Measurements from ENCODE around the gene KRTAP10-2. TPM values are rescaled to one million over a fixed set of nuclear protein-coding genes. Genes with fewer than 3 reads are reported as not detected.

The KRTAP10-2 gene
- total RNA-seq, 1 experiment from 2014 or later, result not detected

DNA sequence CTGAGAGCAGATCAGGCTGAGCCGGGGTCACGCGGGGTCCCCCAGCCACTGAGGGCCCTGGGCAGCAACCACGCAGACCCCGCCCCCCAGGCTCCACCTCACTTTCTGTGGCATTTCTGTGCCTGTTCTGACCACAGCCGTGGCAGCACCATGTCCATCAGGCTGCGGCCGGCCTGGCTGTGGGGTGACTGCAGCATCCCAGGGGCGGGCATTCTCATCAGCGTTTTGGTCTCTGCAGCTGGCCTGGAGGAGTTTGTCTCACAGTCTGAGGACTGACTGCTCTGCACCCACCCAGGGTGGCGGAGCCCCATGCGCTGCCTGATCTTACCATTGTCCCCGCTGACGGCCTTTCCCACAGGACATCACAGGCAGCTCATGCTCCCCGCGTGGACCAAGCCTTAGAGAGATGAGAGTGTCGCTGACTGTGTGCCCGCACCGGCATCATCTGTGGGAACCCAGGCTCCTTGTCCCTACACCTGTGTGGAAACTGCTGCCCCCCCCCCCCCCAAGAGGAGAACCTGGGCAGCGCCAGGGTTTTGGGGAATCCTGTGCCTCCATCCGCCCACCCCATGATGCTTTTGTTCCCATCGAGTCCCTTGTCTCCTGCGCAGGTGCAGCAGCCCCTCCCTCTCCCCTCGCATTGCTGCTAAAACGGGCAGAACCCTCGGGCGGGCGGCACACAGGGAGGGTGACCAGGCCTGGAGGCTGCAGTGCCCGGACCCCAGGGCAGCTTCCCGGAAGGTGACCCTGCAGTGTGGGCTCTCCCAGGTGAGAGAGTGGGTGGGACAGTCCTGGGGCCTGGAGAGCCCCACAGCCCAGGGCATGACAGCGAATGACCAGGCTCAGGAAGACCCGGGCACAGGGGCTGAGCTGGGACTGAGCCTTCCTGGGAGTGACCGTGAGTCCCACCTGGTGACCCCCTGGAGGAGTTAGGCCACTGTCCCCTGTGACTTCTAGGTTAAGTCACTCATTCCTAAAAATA lies 13.1 kb downstream of the KRTAP10-2 start:
- H3K36me3 ChIP-seq, result no peaks in the 10 kb centered on the region
- peaks cover 12% of the 10 kb centered on the region for H3K9me3 ChIP-seq
- H3K4me3 ChIP-seq, result no peak overlapping the region
- no peak for DNase-seq
- peaks cover 3% of the 10 kb centered on the region; the same call in 1 of the 2 replicates for H3K27me3 ChIP-seq

DNA sequence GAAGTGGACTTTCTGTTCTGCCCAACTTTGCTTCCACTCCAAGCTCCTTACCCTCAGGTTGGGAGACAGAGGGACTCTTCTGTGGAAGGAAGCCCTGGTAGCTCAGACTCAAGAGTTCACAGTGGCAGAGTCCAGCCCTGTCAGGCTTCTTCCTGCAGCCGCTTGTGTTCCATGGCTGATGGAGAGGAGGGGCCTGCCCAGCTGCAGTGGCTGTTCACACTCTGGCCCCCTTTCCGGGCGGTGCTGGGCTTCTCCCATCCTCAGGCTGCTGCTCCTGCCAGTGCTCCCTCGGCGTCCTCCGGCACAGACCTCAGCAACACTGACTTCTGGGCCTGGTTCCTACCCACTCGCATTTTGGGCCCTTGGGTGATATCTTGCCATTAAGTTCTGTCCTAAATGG lies 15.3 kb downstream of the KRTAP10-2 start:
- Histone ChIP-seq H3K9me3 (no peaks in the 10 kb centered on the region), H3K36me3 (no peaks in the 10 kb centered on the region), H3K4me3 (no peak overlapping the region), H3K27me3 (peaks cover 3% of the 10 kb centered on the region; the same call in 1 of the 2 replicates)
- DNase-seq, result no peak

DNA sequence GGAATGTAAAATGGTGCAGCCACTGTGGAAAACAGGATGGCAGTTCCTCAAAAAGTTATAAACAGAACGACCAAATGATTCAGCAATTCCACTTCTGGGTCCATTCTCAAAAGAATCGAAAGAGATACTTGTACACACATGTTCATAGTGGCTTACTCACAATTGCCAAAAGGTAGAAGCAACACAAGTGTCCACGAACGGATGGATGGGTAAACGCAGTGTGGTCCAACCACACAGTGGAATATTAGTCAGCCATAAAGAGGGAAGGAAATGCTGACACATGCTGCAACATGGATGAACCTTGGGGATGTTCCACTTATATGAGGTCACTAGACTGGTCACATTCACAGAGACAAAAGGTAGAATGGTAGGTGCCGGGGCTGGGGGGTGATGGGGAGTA lies 16.6 kb downstream of the KRTAP10-2 start:
- no peaks in the 10 kb centered on the region for H3K36me3 ChIP-seq
- H3K27me3 ChIP-seq, result peaks cover 3% of the 10 kb centered on the region; the same call in 1 of the 2 replicates
- H3K4me3 ChIP-seq, result no peak overlapping the region
- H3K9me3 ChIP-seq, result no peaks in the 10 kb centered on the region
- DNase-seq, result no peak

DNA sequence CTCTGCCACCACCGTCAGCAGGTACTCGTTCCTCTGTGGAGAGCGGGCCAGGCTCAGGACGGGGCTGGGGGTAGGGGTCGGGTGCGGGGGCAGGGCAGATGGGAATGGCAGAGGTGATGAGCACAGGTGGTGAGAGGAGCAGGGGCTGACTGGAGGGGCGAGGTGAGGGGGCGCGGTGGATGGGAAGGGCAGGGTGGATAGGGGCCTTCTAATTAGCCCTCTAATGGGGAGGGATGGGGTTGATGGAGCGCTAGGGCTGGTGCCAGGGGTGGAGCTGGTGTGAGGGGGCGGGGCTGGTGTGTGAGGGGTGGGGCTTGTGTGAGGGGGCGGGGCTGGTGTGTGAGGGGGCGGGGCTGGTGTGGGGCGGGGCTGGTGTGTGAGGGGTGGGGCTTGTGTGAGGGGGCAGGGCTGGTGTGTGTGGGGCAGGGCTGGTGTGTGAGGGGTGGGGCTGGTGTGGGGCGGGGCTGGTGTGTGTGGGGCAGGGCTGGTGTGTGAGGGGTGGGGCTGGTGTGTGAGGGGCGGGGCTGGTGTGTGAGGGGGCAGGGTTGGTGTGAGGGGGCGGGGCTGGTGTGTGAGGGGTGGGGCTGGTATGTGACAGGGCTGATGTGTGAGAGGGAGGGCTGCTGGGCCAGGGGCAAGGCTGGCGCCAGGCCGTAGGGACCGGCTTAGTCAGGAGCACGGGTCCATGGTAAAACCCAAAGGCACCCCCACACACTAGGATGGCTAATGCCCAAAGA lies 17.2 kb downstream of the KRTAP10-2 start:
- DNase-seq, result no peak
- Histone ChIP-seq H3K9me3 (no peaks in the 10 kb centered on the region), H3K4me3 (no peak overlapping the region), H3K36me3 (no peaks in the 10 kb centered on the region), H3K27me3 (peaks cover 3% of the 10 kb centered on the region; the same call in 1 of the 2 replicates)

DNA sequence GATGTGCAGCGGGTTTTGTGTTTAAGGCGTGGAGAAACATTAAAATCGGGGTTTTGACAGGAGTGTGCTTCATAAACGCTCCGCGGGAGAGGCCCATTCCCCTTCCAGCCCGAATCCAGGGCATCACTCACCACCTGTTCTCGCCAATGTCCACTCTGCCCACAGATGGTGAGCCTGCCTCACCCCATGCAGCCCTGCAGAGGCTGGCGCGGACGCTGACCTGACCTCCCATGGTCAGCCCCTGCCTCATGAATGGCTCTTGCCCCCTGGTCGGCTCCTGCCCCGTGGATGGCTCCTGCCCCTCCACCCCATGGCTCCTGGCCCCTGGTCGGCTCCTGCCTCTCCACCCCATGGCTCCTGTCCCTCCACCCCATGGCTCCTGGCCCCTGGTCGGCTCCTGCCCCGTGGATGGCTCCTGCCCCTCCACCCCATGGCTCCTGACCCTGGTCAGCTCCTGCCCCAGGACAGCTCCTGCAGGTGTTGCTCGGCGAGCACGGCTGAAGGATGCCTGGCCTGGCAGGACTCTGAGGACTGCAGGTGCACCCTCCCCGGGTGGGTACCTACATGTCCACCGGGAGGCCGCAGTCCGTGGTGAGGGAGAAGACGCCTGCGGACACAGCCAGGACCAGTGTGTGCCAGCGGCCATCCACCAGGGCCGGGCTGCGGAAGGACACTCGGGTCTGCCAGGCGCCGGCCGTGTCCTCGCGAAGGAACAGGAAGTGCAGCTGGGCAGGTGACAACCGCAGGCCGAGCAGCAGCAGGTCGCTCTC lies 18.0 kb downstream of the KRTAP10-2 start:
- Histone ChIP-seq H3K9me3 (no peaks in the 10 kb centered on the region), H3K4me3 (no peak overlapping the region), H3K36me3 (no peaks in the 10 kb centered on the region), H3K27me3 (peaks cover 3% of the 10 kb centered on the region; the same call in 1 of the 2 replicates)
- DNase-seq, result no peak

DNA sequence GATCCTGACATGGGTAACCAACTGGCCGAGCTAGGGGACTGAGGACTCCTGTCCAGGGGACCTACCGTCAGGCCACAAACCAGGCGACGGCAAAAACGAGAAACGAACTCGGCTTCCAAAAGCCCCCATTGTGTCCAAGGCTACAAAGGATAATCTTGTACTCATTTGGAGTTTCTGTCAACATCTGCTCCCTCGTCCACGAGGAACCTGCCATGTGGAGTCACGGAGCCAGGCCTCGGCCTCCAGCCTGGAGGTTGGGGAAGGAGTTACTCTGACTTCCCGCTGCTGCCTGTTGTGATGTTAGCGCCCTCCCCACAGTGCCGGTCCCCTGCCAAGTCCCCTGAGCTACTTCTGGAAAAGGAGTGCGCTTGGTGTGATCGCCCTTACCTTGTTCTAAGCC lies 18.6 kb downstream of the KRTAP10-2 start:
- Histone ChIP-seq H3K27me3 (peaks cover 3% of the 10 kb centered on the region; the same call in 1 of the 2 replicates), H3K4me3 (no peak overlapping the region), H3K9me3 (no peaks in the 10 kb centered on the region), H3K36me3 (no peaks in the 10 kb centered on the region)
- no peak for DNase-seq

DNA sequence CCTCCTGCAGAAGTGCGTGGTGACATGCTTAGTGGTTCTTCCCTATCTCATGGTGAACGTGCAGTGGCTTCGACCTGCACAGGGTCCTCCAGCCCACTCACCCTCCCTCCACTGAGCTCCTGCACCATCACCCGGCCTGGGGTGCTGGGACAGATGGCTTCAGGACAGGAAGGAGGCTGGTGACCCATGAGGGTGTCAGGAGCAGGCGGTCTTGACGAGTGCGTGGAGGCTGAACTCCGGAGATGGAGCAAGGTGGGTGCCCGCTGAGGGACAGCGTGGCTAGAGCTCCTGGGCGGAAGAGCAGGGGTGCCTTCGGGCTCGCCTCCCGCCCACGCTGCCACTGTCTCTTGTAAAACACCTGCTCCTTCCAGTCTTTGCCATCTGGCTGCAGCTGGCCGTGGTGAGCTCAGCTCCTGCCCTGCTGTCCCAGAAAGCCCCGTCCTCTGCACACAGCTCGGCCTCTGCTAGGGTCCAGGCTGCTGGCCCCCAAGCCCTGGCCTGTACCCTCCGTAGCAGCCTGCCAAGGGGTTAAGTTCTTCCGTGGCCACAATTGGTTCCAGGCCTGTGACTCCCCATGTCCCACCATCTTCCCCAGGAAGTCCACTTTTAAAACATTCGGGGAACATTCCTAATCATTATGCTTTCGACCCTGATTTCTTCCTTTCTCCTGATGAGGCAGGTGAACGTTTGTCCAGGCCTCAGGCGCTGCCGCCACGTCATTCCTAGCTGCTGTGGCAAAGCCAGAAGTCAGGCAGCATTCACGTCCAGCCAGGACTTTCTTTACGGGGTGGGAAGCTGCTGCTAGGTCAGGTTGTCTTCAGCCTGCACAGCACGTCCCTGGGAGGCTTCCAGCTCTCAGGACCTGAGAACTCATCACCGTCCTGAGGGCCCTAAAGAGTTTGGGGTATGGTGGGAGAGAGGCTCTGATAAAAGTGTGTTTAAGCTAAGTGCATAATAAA lies 19.4 kb downstream of the KRTAP10-2 start:
- Histone ChIP-seq H3K36me3 (no peaks in the 10 kb centered on the region), H3K4me3 (no peak overlapping the region), H3K27me3 (0 out of 2 replicates have a peak, but pooled peaks cover 3% of the 10 kb centered on the region), H3K9me3 (no peaks in the 10 kb centered on the region)
- DNase-seq, result no peak

DNA sequence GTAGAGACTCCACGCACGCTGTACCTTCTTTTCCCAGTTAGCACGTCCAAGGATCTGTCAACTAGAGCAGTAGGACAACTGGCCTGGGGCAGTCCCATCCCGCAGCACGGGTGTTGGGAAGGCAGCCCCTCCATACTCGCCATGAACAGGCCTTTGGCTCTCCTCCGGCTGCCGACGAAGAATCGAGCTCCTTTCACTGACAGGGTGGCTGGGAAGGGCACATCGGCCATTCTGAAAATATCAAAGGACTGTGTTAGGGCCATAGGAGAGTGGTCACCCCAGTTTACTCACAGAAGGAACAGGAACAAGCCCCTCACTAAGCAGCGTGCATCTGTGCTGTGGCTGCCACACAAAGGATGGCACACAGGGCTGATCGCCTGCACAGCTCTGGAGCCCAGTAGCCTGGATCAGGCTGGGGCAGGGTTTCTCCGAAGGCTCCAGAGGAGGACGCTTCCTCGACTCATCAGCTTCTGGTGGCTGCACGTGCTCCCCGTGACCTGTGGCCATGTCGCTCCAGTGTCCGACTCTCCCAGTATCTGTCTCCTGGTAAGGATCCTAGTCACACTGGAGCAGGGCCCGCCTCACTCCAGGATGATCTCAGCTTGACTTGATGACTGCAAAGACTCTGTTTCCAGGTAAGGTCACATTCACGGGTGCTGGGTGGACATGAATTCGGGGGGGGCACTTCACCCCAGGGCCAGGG lies 20.3 kb downstream of the KRTAP10-2 start:
- no peaks in the 10 kb centered on the region for H3K36me3 ChIP-seq
- no peaks in the 10 kb centered on the region for H3K9me3 ChIP-seq
- no peaks in the 10 kb centered on the region for H3K27me3 ChIP-seq
- no peak overlapping the region for H3K4me3 ChIP-seq
- DNase-seq, result no peak

DNA sequence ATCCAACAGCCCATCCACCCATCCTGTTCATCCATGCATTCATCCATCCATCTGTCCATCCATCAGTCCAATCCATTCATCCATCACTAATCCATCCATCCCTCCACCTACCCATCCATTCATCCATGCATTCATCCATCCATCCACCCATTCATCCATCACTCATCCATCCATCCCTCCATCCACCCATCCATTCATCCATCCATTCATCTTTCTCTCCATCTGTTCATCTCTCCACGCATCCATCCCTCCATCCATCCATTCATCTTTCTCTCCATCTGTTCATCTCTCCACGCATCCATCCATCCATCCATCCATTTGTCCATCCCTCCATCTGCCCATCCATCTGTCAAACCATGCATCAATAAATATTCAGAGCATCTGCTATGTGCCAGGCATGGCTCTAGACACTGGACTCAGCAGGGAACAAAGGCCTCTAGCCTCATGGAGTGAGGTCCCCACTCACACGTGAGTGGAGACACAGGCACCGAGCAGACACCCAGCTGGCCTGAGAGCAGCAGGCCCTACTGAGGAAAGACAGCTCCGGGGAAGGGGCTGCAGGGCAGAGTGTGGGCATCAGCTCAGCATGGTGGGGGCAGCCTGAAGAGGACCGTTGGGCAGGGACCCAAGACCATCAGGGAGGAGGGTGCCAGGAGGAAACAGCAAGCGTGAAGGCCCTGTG lies 20.9 kb downstream of the KRTAP10-2 start:
- no peak for DNase-seq
- H3K4me3 ChIP-seq, result no peak overlapping the region
- no peaks in the 10 kb centered on the region for H3K36me3 ChIP-seq
- no peaks in the 10 kb centered on the region for H3K9me3 ChIP-seq
- no peaks in the 10 kb centered on the region for H3K27me3 ChIP-seq

DNA sequence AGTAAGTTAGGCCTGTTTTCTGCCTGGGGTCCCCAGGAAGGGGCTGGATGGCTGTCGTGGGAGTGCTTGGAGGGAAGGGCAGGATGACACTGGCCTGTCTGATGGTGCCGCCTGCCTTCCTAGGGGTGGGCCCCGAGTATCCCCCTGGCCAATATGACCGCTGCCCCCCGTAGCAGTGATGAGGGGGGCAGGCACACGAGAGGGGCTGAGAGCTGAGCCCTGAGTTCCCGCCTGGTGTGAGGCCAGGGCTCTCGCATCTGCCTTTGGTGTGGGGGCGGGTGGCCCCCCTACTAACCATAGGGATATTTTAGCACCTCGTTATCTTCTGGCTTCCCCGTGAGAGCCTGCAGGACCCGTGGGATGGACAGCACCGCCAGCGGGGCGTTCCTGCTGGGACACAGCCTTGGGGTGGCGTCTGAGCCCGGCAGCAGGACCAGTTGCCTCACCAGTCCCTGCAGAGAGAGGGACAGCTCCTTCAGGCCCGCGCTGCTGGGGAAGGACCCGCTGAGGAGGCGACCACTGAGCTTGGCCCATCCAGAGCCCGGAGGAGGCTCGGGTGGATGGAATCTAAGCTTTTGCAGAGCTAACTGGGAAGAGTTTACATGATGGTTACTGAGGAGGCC lies 21.7 kb downstream of the KRTAP10-2 start:
- H3K27me3 ChIP-seq, result no peaks in the 10 kb centered on the region

DNA sequence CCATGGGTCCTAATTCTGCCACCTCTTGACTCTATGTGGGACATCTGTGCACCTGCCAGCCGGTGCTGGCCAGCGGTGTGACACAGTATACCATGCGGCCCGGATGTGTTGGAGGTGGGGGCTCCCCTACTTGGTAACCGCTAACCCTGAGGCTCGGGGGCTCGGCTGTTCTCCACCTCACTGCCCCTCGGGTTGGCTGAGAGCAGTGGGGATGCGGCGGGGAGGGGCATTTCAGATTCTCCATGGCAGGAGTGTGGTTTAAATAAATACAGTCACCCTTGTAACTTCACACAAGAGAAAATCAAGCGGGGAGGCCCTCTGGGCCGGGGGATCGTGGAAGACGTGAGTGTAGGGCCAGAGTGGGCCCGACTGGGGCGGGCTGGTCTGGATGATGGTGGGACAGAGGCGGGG lies 22.3 kb downstream of the KRTAP10-2 start:
- Histone ChIP-seq H3K27me3 (no peaks in the 10 kb centered on the region), H3K36me3 (no peaks in the 10 kb centered on the region), H3K9me3 (peaks cover 6% of the 10 kb centered on the region), H3K4me3 (no peak overlapping the region)
- no peak for DNase-seq

More for the DNA sequence above, 21.7 kb downstream of the KRTAP10-2 start:
- DNase-seq, result no peak
- H3K36me3 ChIP-seq, result no peaks in the 10 kb centered on the region
- no peak overlapping the region for H3K4me3 ChIP-seq
- H3K9me3 ChIP-seq, result peaks cover 3% of the 10 kb centered on the region

DNA sequence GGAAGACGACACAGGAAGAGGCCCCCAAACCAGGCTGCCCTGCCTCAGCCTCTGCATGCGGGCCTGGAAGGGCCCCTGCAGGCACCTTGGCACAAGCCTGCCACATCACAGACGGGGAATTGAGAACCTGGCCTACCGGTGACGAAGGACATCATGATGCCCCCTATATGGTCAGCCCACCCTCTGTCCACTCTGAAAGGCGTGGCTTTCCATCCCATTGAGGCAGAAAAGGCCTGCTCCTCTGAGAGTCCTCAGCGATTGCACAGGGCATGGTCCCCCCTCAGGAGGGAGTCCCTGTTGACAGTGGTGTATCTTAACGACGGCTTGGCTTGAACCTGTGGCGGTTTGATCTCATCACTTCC lies 22.7 kb downstream of the KRTAP10-2 start:
- Histone ChIP-seq H3K27me3 (no peaks in the 10 kb centered on the region), H3K9me3 (peaks cover 9% of the 10 kb centered on the region), H3K36me3 (no peaks in the 10 kb centered on the region), H3K4me3 (no peak overlapping the region)
- no peak for DNase-seq

DNA sequence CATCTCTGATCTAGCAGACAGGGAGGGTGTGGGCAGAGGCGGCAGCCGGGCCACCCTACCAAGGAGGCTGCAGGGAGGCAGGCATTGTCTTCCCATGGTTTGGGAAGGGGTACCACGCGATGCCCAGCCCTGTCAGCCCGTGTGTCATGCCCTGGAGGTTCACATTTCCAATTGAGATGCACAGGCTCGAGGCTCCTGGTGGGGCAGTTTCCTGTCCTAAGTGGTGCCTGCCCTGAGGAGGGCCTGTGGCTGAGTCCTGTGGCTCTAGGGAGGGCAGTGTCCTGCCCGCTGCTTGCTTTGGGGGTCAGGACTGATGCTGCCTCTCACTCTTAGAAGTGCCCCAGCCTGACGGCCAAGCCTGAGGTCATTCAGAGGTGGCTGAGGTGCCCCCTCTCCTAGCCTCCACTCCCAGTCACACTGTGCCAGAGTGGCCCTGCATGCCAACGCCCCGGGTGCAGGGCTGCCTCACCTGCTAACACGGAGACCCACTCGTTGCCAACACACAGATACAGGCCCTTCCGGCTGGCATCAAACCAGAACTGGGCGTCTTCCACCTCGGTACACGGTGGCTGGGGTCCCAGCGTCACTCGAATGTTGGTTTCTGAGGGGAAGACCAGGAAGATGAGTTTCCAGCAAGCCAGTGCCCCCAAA lies 23.2 kb downstream of the KRTAP10-2 start:
- Histone ChIP-seq H3K9me3 (peaks cover 10% of the 10 kb centered on the region), H3K4me3 (no peak overlapping the region), H3K36me3 (no peaks in the 10 kb centered on the region), H3K27me3 (no peaks in the 10 kb centered on the region)
- no peak for DNase-seq

Data from MG63 (cell line).